HepG2 (cell line): ENCODE results near the gene PRSS33.

Experiments
- ATF4 ChIP-seq, 2 experiments: fragments of 450-650 bp in 1 of 2; sonication (generic) in 1 of 2; formaldehyde crosslinking; IDR thresholded peaks; 2 replicates each; pipeline versions ENCODE4 v1.5.0 to v1.8.0; 2020 to 2022; ENCODE audit warnings: mild to moderate bottlenecking in 1 of 2, missing genetic modification reagents in 1 of 2
- ELK4 ChIP-seq: sonication (generic); formaldehyde crosslinking; IDR thresholded peaks from 2 replicates; pipeline ENCODE4 v1.9.0; 2021; ENCODE audit warnings: missing genetic modification reagents, borderline replicate concordance
- RFX5 ChIP-seq: IDR thresholded peaks from 2 replicates; pipeline ENCODE4 v1.6.1; 2011; ENCODE audit warnings: low read depth, low read length, improper control_type of control experiment

GRCh38 chr16:2827374-2827791 lies 40.0 kb upstream of the PRSS33 start:
- TF ChIP-seq ATF4 (CRISPR knock-in tag; IDR thresholded peaks at IDR 0.05) (no peak), RFX5 (no peak), ELK4 (CRISPR knock-in tag) (no peak)
